CD4-positive, alpha-beta T cell (primary cell): Measurements from ENCODE around the gene PLPPR1. TPM values are rescaled to one million over a fixed set of nuclear protein-coding genes. Genes with fewer than 3 reads are reported as not detected.

Experiments
- ATAC-seq: fragments of 200-7000 bp; cut with Tn5 transposase; one replicate; pipeline ENCODE4 v1.10.0; 2022; ENCODE audit warnings: mild to moderate bottlenecking; ENCODE audit not compliant: poor library complexity
- CTCF ChIA-PET: fragments of 350-600 bp; sonication (Branson Sonifier 250); formaldehyde crosslinking; loops from one replicate; lab custom pipeline; 2021; ENCODE audit warnings: antibody characterized with exemption, inconsistent platforms; lab: Charles Lee
- POLR2A ChIA-PET: fragments of 350-600 bp; sonication (Branson Sonifier 250); formaldehyde crosslinking; loops from one replicate; lab custom pipeline; 2021; ENCODE audit warnings: antibody characterized with exemption, inconsistent platforms; lab: Charles Lee
- DNase-seq, 14 experiments: peaks; one replicate each; pipeline ENCODE4 v3.0.0-alpha.2; 2013 to 2020; ENCODE audit warnings: mixed read lengths in 2 of 14
- H3K27ac ChIP-seq, 2 donors: one replicate each; pipeline versions ENCODE4 v1.5.1 to v1.7.0; 2013; ENCODE audit warnings: low read length in 2 of 2, low read depth in 1 of 2, mild to moderate bottlenecking in 1 of 2
- H3K27me3 ChIP-seq, 2 experiments: 1 replicate in 1 of 2; 2 replicates in 1 of 2; pipeline versions ENCODE4 v1.6.1 to v1.7.0; 2013; ENCODE audit warnings: low read length in 2 of 2, control low read depth in 1 of 2, mild to moderate bottlenecking in 1 of 2, moderate library complexity in 1 of 2; ENCODE audit not compliant: insufficient read depth in 2 of 2, control insufficient read depth in 1 of 2
- H3K36me3 ChIP-seq: one replicate; pipeline ENCODE4 v1.6.1; 2013; ENCODE audit warnings: low read length, control low read depth; ENCODE audit not compliant: insufficient read depth
- H3K4me1 ChIP-seq: one replicate; pipeline ENCODE4 v1.6.1; 2013; ENCODE audit warnings: low read length, control low read depth; ENCODE audit not compliant: insufficient read depth
- H3K4me3 ChIP-seq: one replicate; pipeline ENCODE4 v1.5.1; 2013; ENCODE audit warnings: mild to moderate bottlenecking, low read length, moderate library complexity
- H3K9me3 ChIP-seq, 2 experiments: 1 replicate in 1 of 2; 2 replicates in 1 of 2; pipeline versions ENCODE4 v1.6.1 to v1.7.0; 2013; ENCODE audit warnings: low read length in 2 of 2, mild to moderate bottlenecking in 2 of 2, control low read depth in 1 of 2, moderate library complexity in 1 of 2; ENCODE audit not compliant: control insufficient read depth in 1 of 2, insufficient read depth in 1 of 2
- H3K27ac Mint-ChIP-seq: one replicate; pipeline ENCODE4 v1.8.0; 2020; ENCODE audit warnings: mixed read lengths
- H3K27me3 Mint-ChIP-seq: one replicate; pipeline ENCODE4 v1.8.0; 2021; ENCODE audit warnings: mixed read lengths
- H3K36me3 Mint-ChIP-seq: one replicate; pipeline ENCODE4 v1.8.0; 2021; ENCODE audit warnings: low read depth, mixed read lengths
- H3K4me1 Mint-ChIP-seq: one replicate; pipeline ENCODE4 v1.8.0; 2021; ENCODE audit warnings: low read depth, mixed read lengths
- H3K4me3 Mint-ChIP-seq: one replicate; pipeline ENCODE4 v1.8.0; 2020; ENCODE audit warnings: mild to moderate bottlenecking, mixed read lengths
- H3K9me3 Mint-ChIP-seq: one replicate; pipeline ENCODE4 v1.8.0; 2020; ENCODE audit warnings: mixed read lengths
- CTCF ChIP-seq: fragments of 200-600 bp; IDR thresholded peaks from one replicate; pipeline ENCODE4 v1.8.0; 2022; ENCODE audit warnings: antibody characterized with exemption, mild to moderate bottlenecking
- intact Hi-C, 2 experiments: fragments of 100-400 bp; cut with DNase I in 1 of 2; cut with micrococcal nuclease in 1 of 2; formaldehyde crosslinking; loops; one replicate each; pipeline versions ENCODE4 v1.15.1 to v1.9.0; 2023 to 2025; cut with DNase I, micrococcal nuclease
- total RNA-seq, 174 experiments: library from RNA in 2 of 174; stranded (reverse) in 2 of 174; gene quantifications; one replicate each; pipeline ENCODE4 v1.2.3 and lab custom pipeline; 2021 to 2026

Gene PLPPR1
- total RNA-seq, 2 experiments from 2014 or later: not detected

- CTCF ChIA-PET: no interaction called here
- intact Hi-C loops: no loop called here
These were observed 58.9 kb downstream of the PLPPR1 start for GRCh38 chr9:101087426-101087825.

GRCh38 chr9:101092922-101093321, 64.4 kb downstream of the PLPPR1 start:
- no peak for ATAC-seq
- H3K4me3 Mint-ChIP-seq: no peak overlapping the region
- Histone ChIP-seq H3K4me3 (no peak overlapping the region), H3K27ac (no peak overlapping the region), H3K4me1 (no peaks in the 10 kb centered on the region), H3K9me3 (no peaks in the 10 kb centered on the region), H3K36me3 (no peaks in the 10 kb centered on the region), H3K27me3 (no peaks in the 10 kb centered on the region)
- DNase-seq: no peak
- H3K4me1 Mint-ChIP-seq: no peaks in the 10 kb centered on the region
- H3K27me3 Mint-ChIP-seq: peaks cover 3% of the 10 kb centered on the region
- TF ChIP-seq CTCF: no peak
- H3K27ac Mint-ChIP-seq: no peak overlapping the region
- H3K9me3 Mint-ChIP-seq: peaks cover under 1% of the 10 kb centered on the region
- ChIA-PET POLR2A (no interaction called here), CTCF (no interaction called here)
- no peaks in the 10 kb centered on the region for H3K36me3 Mint-ChIP-seq
- intact Hi-C loops: no loop called here

More at GRCh38 chr9:101087426-101087825, 58.9 kb downstream of the PLPPR1 start:
- DNase-seq (no peak), ATAC-seq (no peak)
- Histone ChIP-seq H3K4me1 (no peaks in the 10 kb centered on the region), H3K27ac (no peak overlapping the region), H3K27me3 (no peaks in the 10 kb centered on the region), H3K4me3 (no peak overlapping the region), H3K9me3 (peaks cover 0 to 4% of the 10 kb centered on the region in 2 experiments), H3K36me3 (no peaks in the 10 kb centered on the region)
- no peaks in the 10 kb centered on the region for H3K4me1 Mint-ChIP-seq
- H3K9me3 Mint-ChIP-seq: no peaks in the 10 kb centered on the region
- no peak overlapping the region for H3K27ac Mint-ChIP-seq
- POLR2A ChIA-PET: no interaction called here
- TF ChIP-seq CTCF: no peak
- H3K27me3 Mint-ChIP-seq: no peaks in the 10 kb centered on the region
- no peak overlapping the region for H3K4me3 Mint-ChIP-seq
- no peaks in the 10 kb centered on the region for H3K36me3 Mint-ChIP-seq

GRCh38 chr9:101093620-101094019, 65.1 kb downstream of the PLPPR1 start:
- intact Hi-C loops: no loop called here
- Histone ChIP-seq H3K4me1 (no peaks in the 10 kb centered on the region), H3K4me3 (no peak overlapping the region), H3K27ac (no peak overlapping the region), H3K36me3 (no peaks in the 10 kb centered on the region), H3K9me3 (no peaks in the 10 kb centered on the region), H3K27me3 (no peaks in the 10 kb centered on the region)
- no peak overlapping the region for H3K4me3 Mint-ChIP-seq
- no peaks in the 10 kb centered on the region for H3K36me3 Mint-ChIP-seq
- peaks cover 5% of the 10 kb centered on the region for H3K9me3 Mint-ChIP-seq
- H3K27me3 Mint-ChIP-seq: peaks cover 3% of the 10 kb centered on the region
- ChIA-PET POLR2A (no interaction called here), CTCF (no interaction called here)
- ATAC-seq (no peak), DNase-seq (no peak)
- no peaks in the 10 kb centered on the region for H3K4me1 Mint-ChIP-seq
- no peak for TF ChIP-seq CTCF
- no peak overlapping the region for H3K27ac Mint-ChIP-seq
